Cardiac fibroblast (primary cell): ENCODE measurements around the gene SYN1.

Source experiments
- DNase-seq, 2 donors: peaks; one replicate each; pipeline versions ENCODE4 v3.0.0 to v3.0.0-alpha.2; 2010; ENCODE audit warnings: low read depth in 2 of 2
- H3K4me3 ChIP-seq, 2 donors: replicated peaks in 1 of 2; 1 replicate in 1 of 2; 2 replicates in 1 of 2; pipeline ENCODE4 v1.5.1; 2011; ENCODE audit warnings: low read depth in 2 of 2, low read length in 2 of 2, mild to moderate bottlenecking in 2 of 2, moderate library complexity in 1 of 2
- TF ChIP-seq, protein P1 (sequence below): IDR thresholded peaks from one replicate; pipeline ENCODE4 v1.5.1; 2011; ENCODE audit warnings: low read depth, mild to moderate bottlenecking, low read length, inconsistent platforms

SYN1 gene

GRCh38 chrX:47597222-47597621 lies 22.4 kb downstream of the SYN1 start:
- H3K4me3 ChIP-seq = no peak overlapping the region
- no peak for DNase-seq
- TF ChIP-seq, protein P1, sequence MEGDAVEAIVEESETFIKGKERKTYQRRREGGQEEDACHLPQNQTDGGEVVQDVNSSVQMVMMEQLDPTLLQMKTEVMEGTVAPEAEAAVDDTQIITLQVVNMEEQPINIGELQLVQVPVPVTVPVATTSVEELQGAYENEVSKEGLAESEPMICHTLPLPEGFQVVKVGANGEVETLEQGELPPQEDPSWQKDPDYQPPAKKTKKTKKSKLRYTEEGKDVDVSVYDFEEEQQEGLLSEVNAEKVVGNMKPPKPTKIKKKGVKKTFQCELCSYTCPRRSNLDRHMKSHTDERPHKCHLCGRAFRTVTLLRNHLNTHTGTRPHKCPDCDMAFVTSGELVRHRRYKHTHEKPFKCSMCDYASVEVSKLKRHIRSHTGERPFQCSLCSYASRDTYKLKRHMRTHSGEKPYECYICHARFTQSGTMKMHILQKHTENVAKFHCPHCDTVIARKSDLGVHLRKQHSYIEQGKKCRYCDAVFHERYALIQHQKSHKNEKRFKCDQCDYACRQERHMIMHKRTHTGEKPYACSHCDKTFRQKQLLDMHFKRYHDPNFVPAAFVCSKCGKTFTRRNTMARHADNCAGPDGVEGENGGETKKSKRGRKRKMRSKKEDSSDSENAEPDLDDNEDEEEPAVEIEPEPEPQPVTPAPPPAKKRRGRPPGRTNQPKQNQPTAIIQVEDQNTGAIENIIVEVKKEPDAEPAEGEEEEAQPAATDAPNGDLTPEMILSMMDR = no peak

DNA sequence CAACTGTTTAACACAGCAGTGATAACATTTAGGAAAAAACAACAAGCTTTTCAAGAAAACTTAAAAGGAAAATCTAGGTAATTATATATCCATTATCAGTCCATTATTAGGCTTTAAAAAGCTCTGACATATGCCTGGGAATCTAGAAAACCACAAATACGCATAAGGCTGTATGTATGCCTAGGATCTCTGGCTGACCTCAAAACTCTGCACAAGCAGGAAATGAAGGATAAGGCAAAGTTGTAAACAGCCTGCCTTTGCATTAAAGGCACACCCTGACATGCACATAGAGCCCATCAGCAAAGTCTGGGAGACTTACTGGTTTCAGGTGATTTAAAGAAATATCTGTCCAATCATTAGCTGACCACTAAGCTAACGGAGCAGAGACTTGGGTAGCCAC lies 23.4 kb downstream of the SYN1 start:
- no peak overlapping the region for H3K4me3 ChIP-seq
- DNase-seq = peak; percentile 69 to 85
- TF ChIP-seq, protein P1 = no peak

- DNase-seq = peak; percentile 88 to 93
- TF ChIP-seq, protein P1 = no peak
- H3K4me3 ChIP-seq = no peak overlapping the region
These were observed 23.9 kb downstream of the SYN1 start for GRCh38 chrX:47595716-47596251.

- H3K4me3 ChIP-seq = no peak overlapping the region
- TF ChIP-seq, protein P1 = no peak
- DNase-seq = no peak
These were observed 26.1 kb downstream of the SYN1 start for GRCh38 chrX:47593522-47593921.

- DNase-seq = no peak
- TF ChIP-seq, protein P1 = no peak
- H3K4me3 ChIP-seq = no peak overlapping the region
These were observed 28.7 kb downstream of the SYN1 start for GRCh38 chrX:47590984-47591383.

- no peak for DNase-seq
- no peak overlapping the region for H3K4me3 ChIP-seq
- TF ChIP-seq, protein P1 = no peak
These were observed 31.5 kb downstream of the SYN1 start for GRCh38 chrX:47587906-47588735.
